Stimulated activated naive B cell treated with anti-CD40 and anti-IgM and Interleukin-4, amounts not matched to agents 10 μg/mL and 1 μg/mL and 100 μg/mL, for 72 hours (primary cell): ENCODE measurements around the gene DLEU7.

Source experiments
- ATAC-seq, 2 donors: fragments of 150-1000 bp; cut with Tn5 transposase; replicated peaks; 2 replicates each; pipeline ENCODE4 v1.10.0; 2021; ENCODE audit warnings: moderate library complexity in 1 of 2
- DNase-seq: peaks from one replicate; pipeline ENCODE4 v3.0.0; 2021
- H3K27ac Mint-ChIP-seq: one replicate; pipeline ENCODE4 v1.8.0; 2022; ENCODE audit warnings: mild to moderate bottlenecking, mixed read lengths
- H3K27me3 Mint-ChIP-seq, 2 donors: one replicate each; pipeline ENCODE4 v1.8.0; 2022; ENCODE audit warnings: mixed read lengths in 2 of 2
- H3K36me3 Mint-ChIP-seq, 2 donors: one replicate each; pipeline ENCODE4 v1.8.0; 2022; ENCODE audit warnings: mixed read lengths in 2 of 2, mild to moderate bottlenecking in 1 of 2
- H3K4me1 Mint-ChIP-seq, 2 donors: one replicate each; pipeline ENCODE4 v1.8.0; 2022; ENCODE audit warnings: mixed read lengths in 2 of 2, mild to moderate bottlenecking in 1 of 2
- H3K4me3 Mint-ChIP-seq, 2 donors: one replicate each; pipeline ENCODE4 v1.8.0; 2022; ENCODE audit warnings: mild to moderate bottlenecking in 2 of 2, mixed read lengths in 2 of 2, moderate library complexity in 1 of 2
- H3K9me3 Mint-ChIP-seq, 2 donors: one replicate each; pipeline ENCODE4 v1.8.0; 2022; ENCODE audit warnings: mixed read lengths in 2 of 2, mild to moderate bottlenecking in 1 of 2

DLEU7 gene

DNA sequence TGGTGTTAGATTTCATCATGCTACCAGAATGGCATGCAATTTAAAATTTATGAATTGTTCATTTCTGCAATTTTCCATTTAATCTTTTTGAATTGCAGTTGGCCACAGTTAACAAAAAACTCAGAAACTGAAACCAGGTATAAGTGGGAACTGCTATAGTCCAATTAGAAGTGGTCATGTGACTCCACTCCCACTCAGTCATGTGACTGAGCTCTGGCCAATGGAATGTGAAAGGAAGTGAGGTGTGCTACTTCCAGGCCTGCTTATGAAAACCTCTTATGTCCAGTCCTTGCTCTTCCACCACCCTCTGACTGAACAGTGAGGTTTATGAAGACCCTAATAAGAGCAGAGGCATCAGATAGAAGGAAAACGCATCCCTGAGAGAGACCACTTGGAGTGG, 47.0 kb downstream of the DLEU7 start:
- H3K27me3 Mint-ChIP-seq: no peaks in the 10 kb centered on the region
- no peak for DNase-seq
- H3K4me3 Mint-ChIP-seq: no peak overlapping the region
- H3K4me1 Mint-ChIP-seq: peaks cover 34 to 71% of the 10 kb centered on the region in 2 donors
- H3K9me3 Mint-ChIP-seq: peaks cover 9 to 10% of the 10 kb centered on the region in 2 donors
- ATAC-seq: no peak
- H3K36me3 Mint-ChIP-seq: peaks cover 5 to 7% of the 10 kb centered on the region in 2 donors
- peak overlapping the region; percentile 10 for H3K27ac Mint-ChIP-seq

DNA sequence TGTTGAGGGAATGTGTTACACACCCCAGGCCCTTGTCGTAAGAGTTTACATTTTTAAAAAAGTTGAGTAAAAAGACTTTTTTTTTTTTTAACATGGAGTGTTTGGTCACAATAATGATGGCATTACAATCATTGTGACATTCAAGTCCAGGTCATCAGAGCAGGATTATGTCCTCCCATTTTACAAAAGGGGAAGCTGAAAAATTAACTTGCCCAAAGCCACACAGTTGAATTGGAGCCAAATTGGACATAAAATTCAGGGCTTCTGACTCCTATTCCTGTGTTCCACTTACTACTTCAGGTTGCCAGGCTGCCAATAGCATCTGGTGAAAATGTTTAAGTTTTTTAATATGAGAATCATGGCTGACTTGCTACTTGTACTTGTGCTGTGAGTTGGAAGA, 49.3 kb downstream of the DLEU7 start:
- peaks cover 5 to 7% of the 10 kb centered on the region in 2 donors for H3K36me3 Mint-ChIP-seq
- ATAC-seq: no peak
- peaks cover 16 to 49% of the 10 kb centered on the region in 2 donors for H3K4me1 Mint-ChIP-seq
- H3K27me3 Mint-ChIP-seq: no peaks in the 10 kb centered on the region
- H3K9me3 Mint-ChIP-seq: peaks cover 9 to 10% of the 10 kb centered on the region in 2 donors
- no peak overlapping the region for H3K4me3 Mint-ChIP-seq
- no peak overlapping the region for H3K27ac Mint-ChIP-seq
- no peak for DNase-seq

- peaks cover 9 to 10% of the 10 kb centered on the region in 2 donors for H3K9me3 Mint-ChIP-seq
- H3K36me3 Mint-ChIP-seq: peaks cover 5 to 7% of the 10 kb centered on the region in 2 donors
Observed at GRCh38 chr13:50793026-50793425, 50.5 kb downstream of the DLEU7 start.

DNA sequence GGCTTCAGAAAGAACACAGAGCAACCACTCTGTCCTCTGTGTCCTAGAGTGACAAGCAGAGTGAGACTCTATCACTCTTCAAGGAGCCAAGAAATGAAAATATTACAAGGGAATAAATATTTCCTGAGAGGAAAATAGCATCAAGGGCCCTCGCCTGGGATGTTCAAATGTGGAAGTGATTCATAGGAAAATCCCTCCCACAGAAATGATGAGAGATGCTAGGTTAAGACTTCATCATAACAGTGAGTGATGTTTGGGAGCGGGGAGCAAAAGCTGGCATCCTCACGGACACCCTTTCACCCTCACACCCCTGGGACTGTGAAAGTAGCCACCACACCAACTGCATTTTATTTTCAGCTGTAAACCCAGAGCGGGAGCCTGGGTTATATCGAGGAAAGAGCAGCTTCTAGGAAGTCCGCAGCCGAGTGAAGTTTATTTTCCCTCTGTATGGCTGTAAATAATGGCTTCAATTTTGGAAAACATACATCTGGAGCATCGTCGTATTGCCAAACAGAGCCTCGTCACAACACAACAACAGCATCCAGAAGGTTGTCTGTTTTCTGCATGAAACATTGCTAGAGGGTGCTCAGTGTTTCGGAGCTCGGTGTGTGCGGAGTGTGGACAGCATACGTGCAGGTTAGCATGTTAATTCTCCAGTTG, 54.8 kb downstream of the DLEU7 start:
- Mint-ChIP-seq H3K27ac (no peak overlapping the region), H3K9me3 (peaks cover 3 to 5% of the 10 kb centered on the region in 2 donors), H3K27me3 (no peaks in the 10 kb centered on the region), H3K4me3 (no peak overlapping the region), H3K4me1 (peaks cover 7 to 39% of the 10 kb centered on the region in 2 donors), H3K36me3 (peaks cover 0 to 2% of the 10 kb centered on the region in 2 donors)
- ATAC-seq: no peak
- DNase-seq: no peak

More at GRCh38 chr13:50793026-50793425, 50.5 kb downstream of the DLEU7 start:
- no peaks in the 10 kb centered on the region for H3K27me3 Mint-ChIP-seq
- H3K27ac Mint-ChIP-seq: no peak overlapping the region
- DNase-seq (no peak), ATAC-seq (no peak)
- peaks cover 10 to 45% of the 10 kb centered on the region in 2 donors for H3K4me1 Mint-ChIP-seq
- no peak overlapping the region for H3K4me3 Mint-ChIP-seq

DNA sequence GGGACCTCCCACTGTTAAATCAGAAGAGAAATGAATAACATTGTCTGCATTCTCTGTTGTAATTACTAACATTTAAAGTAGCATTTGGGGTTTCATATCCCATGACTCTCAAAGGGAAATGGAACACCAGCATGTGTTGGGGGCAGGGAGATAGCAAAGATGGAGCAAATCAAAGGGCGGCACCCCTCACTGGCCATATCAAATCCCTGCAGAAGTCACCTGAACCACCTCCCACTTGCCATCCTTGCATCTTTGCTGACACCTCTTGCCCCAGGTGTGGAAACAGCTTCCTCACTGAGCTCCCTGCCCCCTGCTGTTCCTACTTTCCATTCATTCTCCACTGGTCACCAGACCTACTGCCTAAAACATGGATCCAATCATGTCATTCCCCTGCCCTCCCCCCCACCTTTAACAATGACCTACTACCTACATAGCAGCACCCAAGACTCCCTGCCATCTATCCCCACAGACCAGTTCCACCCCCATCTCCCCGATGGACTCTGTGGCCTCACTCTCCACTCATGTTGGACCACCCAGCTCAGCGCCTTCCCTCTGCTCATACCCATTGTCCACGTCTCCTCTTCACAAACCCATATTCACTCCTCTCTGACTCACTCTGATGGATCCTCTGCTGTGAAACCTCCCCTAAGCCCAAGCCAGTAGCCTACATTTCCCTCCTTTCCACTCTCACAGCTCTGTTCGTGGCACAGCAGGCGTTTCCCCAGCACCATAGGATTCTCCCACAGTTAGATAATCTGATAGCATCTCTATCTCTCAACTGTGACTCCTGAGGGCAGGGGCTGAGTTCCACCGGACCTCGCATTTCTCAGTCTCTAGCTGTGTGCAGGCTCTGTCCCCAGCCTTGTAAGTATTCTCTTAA, 55.9 kb downstream of the DLEU7 start:
- Mint-ChIP-seq H3K36me3 (peaks cover 0 to 2% of the 10 kb centered on the region in 2 donors), H3K4me3 (no peak overlapping the region), H3K27me3 (no peaks in the 10 kb centered on the region), H3K4me1 (peaks cover 18 to 40% of the 10 kb centered on the region in 2 donors), H3K27ac (no peak overlapping the region), H3K9me3 (peaks cover 4 to 6% of the 10 kb centered on the region in 2 donors)
- ATAC-seq: no peak
- no peak for DNase-seq

GRCh38 chr13:50783717-50784290, 59.7 kb downstream of the DLEU7 start:
- peak; percentile 48 to 50 for ATAC-seq
- Mint-ChIP-seq H3K9me3 (peaks cover 4 to 6% of the 10 kb centered on the region in 2 donors), H3K27ac (peak overlapping the region; percentile 11), H3K4me3 (peak overlapping the region; percentile 12 to 47), H3K36me3 (peaks cover 0 to 2% of the 10 kb centered on the region in 2 donors), H3K27me3 (no peaks in the 10 kb centered on the region), H3K4me1 (peaks cover 25 to 42% of the 10 kb centered on the region in 2 donors)
- DNase-seq: no peak

DNA sequence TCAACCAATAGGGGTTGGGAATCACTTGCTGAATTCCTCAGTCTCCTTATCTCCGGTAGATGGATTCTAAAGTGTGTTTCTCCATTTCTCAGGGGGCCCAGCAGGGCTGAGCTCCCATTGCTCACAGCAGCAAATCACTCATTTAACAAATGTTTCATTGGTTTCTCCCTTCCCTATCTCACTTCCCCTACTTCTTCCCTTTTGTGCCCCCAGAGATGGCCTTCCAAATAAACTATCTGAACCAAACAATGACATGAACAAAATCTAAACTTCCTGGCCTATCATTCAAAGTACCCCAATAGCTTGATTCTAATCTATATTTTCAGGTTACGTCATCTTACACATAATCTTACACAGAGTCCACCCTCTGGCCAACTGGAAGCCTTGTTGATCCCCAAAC, 60.4 kb downstream of the DLEU7 start:
- peaks cover 25 to 41% of the 10 kb centered on the region in 2 donors for H3K4me1 Mint-ChIP-seq
- no peak overlapping the region for H3K4me3 Mint-ChIP-seq
- ATAC-seq (peak; percentile 60 to 74), DNase-seq (no peak)
- peaks cover 0 to 2% of the 10 kb centered on the region in 2 donors for H3K36me3 Mint-ChIP-seq
- H3K27ac Mint-ChIP-seq: peak overlapping the region; percentile 3
- peaks cover 4 to 6% of the 10 kb centered on the region in 2 donors for H3K9me3 Mint-ChIP-seq
- H3K27me3 Mint-ChIP-seq: no peaks in the 10 kb centered on the region

- DNase-seq (no peak), ATAC-seq (no peak)
- peaks cover 26 to 44% of the 10 kb centered on the region in 2 donors for H3K4me1 Mint-ChIP-seq
- H3K9me3 Mint-ChIP-seq: peaks cover 3 to 12% of the 10 kb centered on the region in 2 donors
- H3K27ac Mint-ChIP-seq: no peak overlapping the region
- no peak overlapping the region for H3K4me3 Mint-ChIP-seq
- peaks cover 0 to 2% of the 10 kb centered on the region in 2 donors for H3K36me3 Mint-ChIP-seq
- no peaks in the 10 kb centered on the region for H3K27me3 Mint-ChIP-seq
Observed at GRCh38 chr13:50780201-50781015, 63.1 kb downstream of the DLEU7 start.

DNA sequence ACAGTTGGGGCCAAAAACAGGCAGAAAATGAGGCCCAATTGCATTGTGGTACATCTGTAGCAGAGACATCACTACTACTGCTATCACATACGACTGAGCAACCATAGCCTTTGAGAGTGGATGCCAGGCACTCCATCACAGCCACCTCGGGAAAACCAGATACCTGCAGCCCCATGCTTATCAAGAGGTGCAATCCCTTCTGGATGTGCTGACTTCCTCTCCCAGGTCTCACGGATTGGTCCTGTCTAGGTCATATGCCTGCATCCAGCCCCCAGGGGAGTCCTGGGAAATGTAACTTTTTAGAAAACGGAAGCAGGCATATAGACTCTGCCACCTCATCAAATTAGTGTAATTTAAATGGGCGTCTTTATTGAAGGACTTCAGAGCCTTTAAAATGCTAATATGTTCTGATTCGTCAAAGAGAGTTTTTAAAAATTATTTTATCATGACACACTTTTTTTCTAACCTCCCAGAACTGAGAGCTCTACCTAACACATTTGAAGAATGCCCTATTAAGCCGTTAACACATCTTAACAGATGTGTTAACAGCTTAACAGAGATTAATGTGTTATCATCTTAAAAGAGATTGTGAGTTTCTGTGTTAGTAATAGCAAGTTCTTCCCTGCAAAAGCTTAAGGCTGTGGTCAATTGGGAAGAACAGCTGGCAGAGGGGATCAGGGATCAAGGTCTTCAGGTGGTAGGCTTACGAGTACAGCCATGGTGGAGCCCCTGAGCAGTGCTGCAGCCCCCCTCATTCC, 63.9 kb downstream of the DLEU7 start:
- H3K4me3 Mint-ChIP-seq: no peak overlapping the region
- H3K36me3 Mint-ChIP-seq: peaks cover 3 to 5% of the 10 kb centered on the region in 2 donors
- peaks cover 26 to 40% of the 10 kb centered on the region in 2 donors for H3K4me1 Mint-ChIP-seq
- no peak overlapping the region for H3K27ac Mint-ChIP-seq
- H3K27me3 Mint-ChIP-seq: no peaks in the 10 kb centered on the region
- ATAC-seq: no peak
- H3K9me3 Mint-ChIP-seq: peaks cover 4 to 12% of the 10 kb centered on the region in 2 donors
- DNase-seq: no peak
